Activated CD4-positive, alpha-beta T cell treated with anti-CD3 and anti-CD28 coated beads for 36 hours (primary cell): ENCODE results near the gene AGBL1. TPM values are rescaled to one million over a fixed set of nuclear protein-coding genes. Genes with fewer than 3 reads are reported as not detected.
A peak's percentile ranks its signal among the peaks of the same experiment; 100 is the strongest.

Experiments
- ATAC-seq: fragments of 200-7000 bp; cut with Tn5 transposase; one replicate; pipeline ENCODE4 v1.10.0; 2021; ENCODE audit warnings: mild to moderate bottlenecking, moderate library complexity
- CTCF ChIA-PET: fragments of 350-600 bp; sonication (Branson Sonifier 250); formaldehyde crosslinking; loops from one replicate; lab custom pipeline; 2021; ENCODE audit warnings: antibody characterized with exemption; lab: Charles Lee
- POLR2A ChIA-PET: fragments of 350-600 bp; sonication (Branson Sonifier 250); formaldehyde crosslinking; loops from one replicate; lab custom pipeline; 2021; ENCODE audit warnings: antibody characterized with exemption, inconsistent platforms; lab: Charles Lee
- DNase-seq: peaks from one replicate; pipeline ENCODE4 v3.0.0-alpha.2; 2020
- H3K27ac Mint-ChIP-seq: one replicate; pipeline ENCODE4 v1.8.0; 2021; ENCODE audit warnings: mixed read lengths
- H3K27me3 Mint-ChIP-seq: one replicate; pipeline ENCODE4 v1.8.0; 2021; ENCODE audit warnings: mixed read lengths
- H3K36me3 Mint-ChIP-seq: one replicate; pipeline ENCODE4 v1.8.0; 2021; ENCODE audit warnings: low read depth, mixed read lengths
- H3K4me1 Mint-ChIP-seq: one replicate; pipeline ENCODE4 v1.8.0; 2021; ENCODE audit warnings: mixed read lengths
- H3K4me3 Mint-ChIP-seq: one replicate; pipeline ENCODE4 v1.8.0; 2021; ENCODE audit warnings: mild to moderate bottlenecking, moderate library complexity, mixed read lengths
- H3K9me3 Mint-ChIP-seq: one replicate; pipeline ENCODE4 v1.8.0; 2021; ENCODE audit warnings: low read depth, mixed read lengths
- intact Hi-C, 2 experiments: fragments of 100-400 bp; cut with DNase I in 1 of 2; cut with micrococcal nuclease in 1 of 2; formaldehyde crosslinking; loops; one replicate each; pipeline versions ENCODE4 v1.14.2 to v1.15.1; 2022 to 2024; cut with DNase I, micrococcal nuclease
- total RNA-seq, 2 experiments: library from RNA; stranded (reverse); gene quantifications; one replicate each; pipeline ENCODE4 v1.2.3, GENCODE V29; 2021

The AGBL1 gene
- total RNA-seq, 2 experiments from 2014 or later = 0.04 to 0.05 TPM

GRCh38 chr15:86139828-86140227 is 60.2 kb downstream of the AGBL1 start:
- ATAC-seq (peak; percentile 49), DNase-seq (peak; percentile 62)
- Mint-ChIP-seq H3K9me3 (no peaks in the 10 kb centered on the region), H3K4me3 (no peak overlapping the region), H3K27me3 (peaks cover 7% of the 10 kb centered on the region), H3K4me1 (no peaks in the 10 kb centered on the region), H3K36me3 (no peaks in the 10 kb centered on the region), H3K27ac (no peak overlapping the region)
- ChIA-PET CTCF (no interaction called here), POLR2A (no interaction called here)
- intact Hi-C loops = no loop called here

GRCh38 chr15:86154705-86155104 is 75.0 kb downstream of the AGBL1 start:
- Mint-ChIP-seq H3K36me3 (no peaks in the 10 kb centered on the region), H3K4me1 (no peaks in the 10 kb centered on the region), H3K27me3 (no peaks in the 10 kb centered on the region), H3K4me3 (no peak overlapping the region), H3K9me3 (peaks cover 14% of the 10 kb centered on the region), H3K27ac (no peak overlapping the region)
- ChIA-PET POLR2A (no interaction called here), CTCF (no interaction called here)
- no peak for ATAC-seq
- no peak for DNase-seq
- intact Hi-C loops = no loop called here

GRCh38 chr15:86155551-86155950 is 75.9 kb downstream of the AGBL1 start:
- intact Hi-C loops = no loop called here
- Mint-ChIP-seq H3K4me1 (no peaks in the 10 kb centered on the region), H3K9me3 (peaks cover 9% of the 10 kb centered on the region), H3K36me3 (no peaks in the 10 kb centered on the region), H3K27ac (no peak overlapping the region), H3K27me3 (no peaks in the 10 kb centered on the region), H3K4me3 (no peak overlapping the region)
- POLR2A ChIA-PET = no interaction called here
- ATAC-seq (no peak), DNase-seq (no peak)
- CTCF ChIA-PET = no interaction called here

GRCh38 chr15:86157606-86158293 is 78.1 kb downstream of the AGBL1 start:
- DNase-seq (no peak), ATAC-seq (no peak)
- POLR2A ChIA-PET = no interaction called here
- H3K4me3 Mint-ChIP-seq = no peak overlapping the region
- intact Hi-C loops = no loop called here
- no peak overlapping the region for H3K27ac Mint-ChIP-seq
- no peaks in the 10 kb centered on the region for H3K36me3 Mint-ChIP-seq
- H3K9me3 Mint-ChIP-seq = peaks cover 1% of the 10 kb centered on the region
- CTCF ChIA-PET = no interaction called here
- H3K4me1 Mint-ChIP-seq = no peaks in the 10 kb centered on the region
- no peaks in the 10 kb centered on the region for H3K27me3 Mint-ChIP-seq

GRCh38 chr15:86159468-86159867 is 79.8 kb downstream of the AGBL1 start:
- Mint-ChIP-seq H3K9me3 (no peaks in the 10 kb centered on the region), H3K36me3 (no peaks in the 10 kb centered on the region), H3K4me1 (no peaks in the 10 kb centered on the region), H3K4me3 (no peak overlapping the region), H3K27ac (no peak overlapping the region), H3K27me3 (no peaks in the 10 kb centered on the region)
- intact Hi-C loops = no loop called here
- DNase-seq (no peak), ATAC-seq (no peak)
- ChIA-PET CTCF (no interaction called here), POLR2A (no interaction called here)

- intact Hi-C loops = no loop called here
- DNase-seq (no peak), ATAC-seq (no peak)
- CTCF ChIA-PET = no interaction called here
- Mint-ChIP-seq H3K9me3 (no peaks in the 10 kb centered on the region), H3K36me3 (no peaks in the 10 kb centered on the region), H3K27me3 (no peaks in the 10 kb centered on the region), H3K27ac (no peak overlapping the region), H3K4me1 (no peaks in the 10 kb centered on the region), H3K4me3 (no peak overlapping the region)
- POLR2A ChIA-PET = no interaction called here
Observed at GRCh38 chr15:86161250-86161649, 81.6 kb downstream of the AGBL1 start.

- POLR2A ChIA-PET = no interaction called here
- H3K36me3 Mint-ChIP-seq = no peaks in the 10 kb centered on the region
- no peak for ATAC-seq
Observed at GRCh38 chr15:86162172-86162591, 82.5 kb downstream of the AGBL1 start.

GRCh38 chr15:86162641-86163040 is 83.0 kb downstream of the AGBL1 start:
- ATAC-seq (no peak), DNase-seq (no peak)
- H3K27ac Mint-ChIP-seq = no peak overlapping the region
- peaks cover 2% of the 10 kb centered on the region for H3K27me3 Mint-ChIP-seq
- H3K36me3 Mint-ChIP-seq = no peaks in the 10 kb centered on the region
- CTCF ChIA-PET = no interaction called here
- intact Hi-C loops = no loop called here
- H3K4me1 Mint-ChIP-seq = no peaks in the 10 kb centered on the region
- H3K4me3 Mint-ChIP-seq = no peak overlapping the region
- no peaks in the 10 kb centered on the region for H3K9me3 Mint-ChIP-seq
- POLR2A ChIA-PET = no interaction called here

More at GRCh38 chr15:86162172-86162591, 82.5 kb downstream of the AGBL1 start:
- Mint-ChIP-seq H3K27ac (no peak overlapping the region), H3K27me3 (no peaks in the 10 kb centered on the region), H3K4me1 (no peaks in the 10 kb centered on the region), H3K9me3 (no peaks in the 10 kb centered on the region), H3K4me3 (no peak overlapping the region)
- CTCF ChIA-PET = no interaction called here
- DNase-seq = no peak
- intact Hi-C loops = no loop called here

- H3K27ac Mint-ChIP-seq = no peak overlapping the region
- no peak overlapping the region for H3K4me3 Mint-ChIP-seq
- no peaks in the 10 kb centered on the region for H3K36me3 Mint-ChIP-seq
- no peaks in the 10 kb centered on the region for H3K9me3 Mint-ChIP-seq
- ChIA-PET CTCF (no interaction called here), POLR2A (no interaction called here)
- ATAC-seq (no peak), DNase-seq (no peak)
- intact Hi-C loops = no loop called here
- H3K27me3 Mint-ChIP-seq = peaks cover 6% of the 10 kb centered on the region
- H3K4me1 Mint-ChIP-seq = no peaks in the 10 kb centered on the region
Observed at GRCh38 chr15:86163816-86164215, 84.1 kb downstream of the AGBL1 start.

GRCh38 chr15:86164232-86164898 is 84.7 kb downstream of the AGBL1 start:
- DNase-seq = no peak
- H3K36me3 Mint-ChIP-seq = no peaks in the 10 kb centered on the region
- no peaks in the 10 kb centered on the region for H3K9me3 Mint-ChIP-seq

GRCh38 chr15:86165265-86166211 is 85.9 kb downstream of the AGBL1 start:
- no peaks in the 10 kb centered on the region for H3K36me3 Mint-ChIP-seq
- no peak overlapping the region for H3K4me3 Mint-ChIP-seq
- ATAC-seq = no peak
- no peak for DNase-seq
- CTCF ChIA-PET = no interaction called here
- peaks cover 15% of the 10 kb centered on the region for H3K27me3 Mint-ChIP-seq
- no peaks in the 10 kb centered on the region for H3K4me1 Mint-ChIP-seq
- H3K9me3 Mint-ChIP-seq = no peaks in the 10 kb centered on the region
- intact Hi-C loops = no loop called here
- POLR2A ChIA-PET = no interaction called here
- no peak overlapping the region for H3K27ac Mint-ChIP-seq

More at GRCh38 chr15:86164232-86164898, 84.7 kb downstream of the AGBL1 start:
- intact Hi-C loops = no loop called here
- Mint-ChIP-seq H3K4me3 (no peak overlapping the region), H3K4me1 (no peaks in the 10 kb centered on the region), H3K27me3 (peaks cover 9% of the 10 kb centered on the region), H3K27ac (no peak overlapping the region)
- ChIA-PET CTCF (no interaction called here), POLR2A (no interaction called here)
- no peak for ATAC-seq
